Measurements from ENCODE around the gene VSX1. TPM values are rescaled to one million over a fixed set of nuclear protein-coding genes. Genes with fewer than 3 reads are reported as not detected.

The VSX1 gene
- total RNA-seq, 120 experiments from 2014 or later = 1.2 to 12.1 (median 4.6) TPM

Other genes starting within 250 kb of the VSX1 start
- 1 to 10 TPM in 38 of 120 experiments, under 1 TPM in 28, not detected in 54; 0.41 to 9.7 (median 1.1) TPM for gene CST7, start 132.9 kb downstream of the VSX1 start, total RNA-seq
- gene APMAP, start 89.4 kb downstream of the VSX1 start, total RNA-seq = 100 to 1,000 TPM in 21 of 120 experiments, 10 to 100 TPM in 99; 43.1 to 113 (median 90.4) TPM
- gene ACSS1, start 24.0 kb downstream of the VSX1 start, total RNA-seq = 100 to 1,000 TPM in 2 of 120 experiments, 10 to 100 TPM in 118; 18.5 to 154 (median 56.4) TPM
- gene ENTPD6, start 113.6 kb upstream of the VSX1 start, total RNA-seq = 100 to 1,000 TPM in 117 of 120 experiments, 10 to 100 TPM in 3; 90.8 to 200 (median 142) TPM
- 100 to 1,000 TPM in 116 of 120 experiments, 10 to 100 TPM in 4; 83.2 to 226 (median 146) TPM for gene PYGB, start 165.9 kb upstream of the VSX1 start, total RNA-seq

All from dorsolateral prefrontal cortex (tissue), 118 donors.